GM18502 (cell line): ENCODE measurements around the gene PMM2.

Experiments
- ATAC-seq: cut with Tn5 transposase; IDR thresholded peaks from one replicate; pipeline ENCODE4 v1.9.1; 2021; ENCODE audit warnings: mild to moderate bottlenecking; ENCODE audit not compliant: unreplicated experiment, poor library complexity

Gene PMM2

DNA sequence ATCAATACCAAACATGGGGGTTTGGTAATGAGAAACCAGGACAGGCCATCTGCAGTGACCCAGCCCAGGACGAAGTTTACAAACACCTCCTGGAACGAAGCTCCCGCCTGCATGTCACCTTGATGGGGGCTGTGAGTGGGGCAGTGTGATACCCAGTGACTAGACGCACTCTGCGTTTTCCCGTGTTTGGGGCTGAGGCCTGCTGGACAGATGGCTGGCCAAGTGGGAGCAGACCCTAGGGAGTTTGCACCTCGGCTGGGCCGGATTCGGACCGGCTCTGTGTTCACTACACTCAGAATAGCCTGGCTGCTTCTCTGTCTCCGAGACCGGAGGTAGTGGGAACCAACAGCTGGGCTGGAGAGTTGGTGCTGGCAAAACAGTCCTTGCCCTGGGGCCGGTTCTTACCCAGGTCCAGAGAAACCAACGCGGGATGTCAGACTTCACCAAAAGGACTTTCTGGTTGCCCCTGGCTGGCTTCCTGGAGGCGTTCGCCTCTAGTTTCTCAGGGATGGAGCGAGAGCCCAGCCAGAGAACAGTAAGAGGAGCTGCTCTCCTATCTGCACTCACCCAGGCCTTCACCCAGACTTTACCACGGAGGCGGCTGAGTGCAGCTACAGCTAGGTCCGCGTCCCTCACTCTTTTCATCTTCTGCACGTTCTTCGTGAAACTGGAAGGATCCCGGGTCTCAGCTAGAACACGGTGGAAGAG, 50.7 kb downstream of the PMM2 start:
- no peak for ATAC-seq

DNA sequence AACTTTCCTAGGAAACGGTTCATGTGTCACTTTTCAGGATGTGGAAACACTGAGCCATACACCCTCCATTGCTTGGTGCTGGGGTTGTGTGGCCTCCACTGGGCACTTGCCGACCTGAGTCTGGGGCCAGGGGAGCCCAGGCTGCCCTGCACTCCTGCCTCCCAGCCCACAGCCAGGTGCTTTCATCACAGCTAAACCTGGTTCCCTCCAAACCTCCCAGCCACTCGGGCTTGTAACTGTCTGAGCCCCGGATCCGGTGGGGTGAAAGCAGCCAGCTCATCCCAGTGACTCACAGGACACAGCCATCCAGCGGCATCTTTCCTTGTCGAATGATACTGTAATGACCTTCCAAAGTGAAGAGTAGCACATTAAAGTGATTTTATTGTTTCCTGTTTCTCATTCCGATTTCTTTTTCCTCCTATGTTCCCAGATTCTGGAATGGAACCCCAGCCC, 51.3 kb downstream of the PMM2 start:
- ATAC-seq: no peak

DNA sequence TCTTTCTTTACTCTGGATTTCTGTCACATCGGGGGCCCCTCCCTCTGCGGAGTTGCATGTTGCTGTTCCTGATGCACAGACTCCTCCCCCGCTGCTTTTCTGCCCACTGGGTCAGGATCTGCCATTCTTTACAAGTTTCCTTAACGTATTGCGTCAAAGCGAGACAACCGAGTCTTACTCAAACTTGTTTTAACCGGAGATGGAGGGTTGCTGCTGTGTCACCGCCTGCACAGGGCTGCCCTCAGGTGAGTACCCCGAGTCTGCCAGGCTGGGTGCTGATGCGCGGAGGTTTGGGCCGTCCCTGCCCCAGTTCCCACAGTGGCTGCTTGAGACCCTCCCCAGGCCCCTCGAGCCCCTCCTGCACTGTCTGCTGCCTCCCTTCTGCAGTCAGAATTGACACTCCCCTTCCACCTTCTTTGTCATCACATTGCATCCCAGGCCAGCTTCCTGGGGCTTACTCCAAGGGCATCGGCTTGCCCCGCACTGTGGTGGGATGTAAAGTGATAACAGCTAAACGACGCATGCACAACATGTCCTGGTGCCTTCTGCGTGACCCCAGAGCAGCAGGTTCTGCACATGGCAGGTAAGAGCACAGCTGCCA, 51.9 kb downstream of the PMM2 start:
- ATAC-seq: no peak

DNA sequence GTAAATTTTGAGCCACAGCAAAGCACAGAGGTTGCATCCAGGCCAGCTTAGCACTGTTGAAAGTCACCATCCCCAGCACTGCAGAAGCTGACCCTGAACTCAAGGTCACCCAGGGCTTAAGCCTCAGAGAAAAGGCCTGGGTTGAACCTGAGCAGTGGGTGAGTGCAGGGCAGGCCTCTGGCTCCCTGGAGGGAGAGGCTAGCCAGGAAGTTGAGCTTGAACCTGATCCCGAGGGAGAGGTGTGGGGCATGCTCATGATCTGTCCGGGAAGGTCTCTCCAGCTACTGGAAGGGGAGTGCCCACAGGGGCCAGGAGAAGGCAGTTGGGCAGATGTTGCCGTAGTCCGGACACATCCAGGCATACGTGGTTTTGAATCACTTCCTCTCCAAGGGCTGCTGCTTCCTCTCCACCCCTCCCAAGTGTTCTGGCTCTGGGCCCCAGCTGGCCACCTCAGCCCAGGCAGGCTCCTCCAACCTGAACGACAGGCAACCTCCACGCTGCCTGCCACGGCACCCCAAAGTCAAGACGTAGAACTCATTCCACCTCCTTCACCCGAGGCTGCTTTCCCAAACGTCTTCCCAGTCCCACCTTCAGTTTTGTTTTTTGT, 52.7 kb downstream of the PMM2 start:
- ATAC-seq: no peak

DNA sequence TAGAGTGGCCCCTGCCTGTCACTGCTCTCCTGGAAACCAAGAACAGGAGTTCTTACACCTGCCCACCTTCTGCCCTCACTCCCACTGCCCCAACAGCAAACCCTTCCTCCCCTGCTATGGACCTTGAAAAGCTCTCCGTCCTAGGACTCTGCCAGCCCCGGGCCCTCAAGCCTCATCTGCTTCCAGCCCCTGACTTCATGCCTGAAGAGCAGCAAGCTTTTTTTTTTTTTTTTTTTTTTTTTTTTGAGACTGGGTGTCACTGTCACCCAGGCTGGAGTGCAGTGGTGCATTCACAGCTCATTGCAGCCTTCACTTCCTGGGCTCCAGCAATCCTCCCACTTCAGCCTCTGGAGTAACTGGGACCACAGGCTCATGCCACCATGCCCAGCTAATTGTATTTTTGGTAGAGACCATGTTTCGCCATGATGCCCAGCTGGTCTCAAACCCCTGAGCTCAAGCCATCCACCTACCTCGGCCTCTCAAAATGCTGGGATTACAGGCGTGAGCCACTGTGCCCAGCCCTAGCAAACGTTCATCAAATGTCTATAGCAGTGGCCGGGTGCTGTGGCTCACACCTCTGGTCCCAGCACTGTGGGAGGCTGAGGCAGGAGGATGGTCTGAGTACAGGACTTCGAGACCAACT, 54.2 kb downstream of the PMM2 start:
- ATAC-seq: no peak

DNA sequence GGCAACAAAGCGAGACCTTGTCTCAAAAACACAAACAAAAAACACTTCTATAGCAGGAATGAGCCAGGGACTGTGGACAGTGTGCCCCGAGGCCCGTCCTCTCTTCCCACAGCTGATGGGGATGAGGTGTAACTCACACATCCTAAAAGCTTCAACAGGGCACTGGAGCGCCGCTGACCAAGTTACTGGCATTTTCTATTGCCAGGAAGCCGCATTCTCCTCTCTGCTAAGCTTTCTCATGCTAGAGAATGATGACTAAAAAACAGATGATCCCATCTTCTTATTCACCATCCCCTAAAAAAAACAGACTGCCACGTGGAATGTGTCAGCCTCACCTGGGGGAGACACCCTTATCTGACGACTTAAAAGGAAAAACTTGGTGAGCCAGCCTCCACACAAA, 54.9 kb downstream of the PMM2 start:
- ATAC-seq: no peak

DNA sequence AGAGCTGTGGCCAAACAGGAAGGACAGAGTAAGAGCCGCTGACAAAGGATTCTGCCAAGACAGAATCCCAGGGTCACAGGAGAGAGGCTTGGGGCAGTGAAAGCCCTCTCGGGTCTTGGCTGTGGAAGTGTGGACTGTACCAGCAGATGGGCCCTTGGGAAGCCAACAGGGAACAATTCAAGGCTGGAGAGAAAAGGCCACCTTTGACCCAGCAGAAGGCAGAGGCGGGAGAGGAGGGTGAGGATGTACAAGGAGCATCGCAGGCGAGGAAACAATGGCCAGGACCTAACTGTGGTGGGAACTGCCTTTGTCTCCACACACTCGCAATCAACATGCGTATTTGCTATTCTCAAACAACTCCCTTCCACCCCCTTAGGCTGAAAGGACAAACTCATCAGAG, 55.5 kb downstream of the PMM2 start:
- ATAC-seq: no peak

DNA sequence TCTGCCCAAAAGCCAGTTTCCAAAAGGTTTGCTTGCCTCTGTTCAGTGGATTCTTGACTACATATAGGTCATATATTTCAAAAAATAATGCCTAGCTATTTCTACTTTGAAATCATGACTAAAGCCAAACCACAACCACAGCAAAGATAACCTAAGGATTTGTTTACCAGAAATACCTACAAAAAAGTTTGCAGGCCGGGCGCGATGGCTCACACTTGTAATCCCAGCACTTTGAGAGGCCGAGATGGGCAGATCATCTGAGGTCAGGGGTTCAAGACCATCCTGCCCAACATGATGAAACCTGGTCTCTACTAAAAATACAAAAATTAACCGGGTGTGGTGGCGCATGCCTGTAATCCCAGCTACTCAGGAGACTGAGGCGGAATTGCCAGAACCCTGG, 56.0 kb downstream of the PMM2 start:
- ATAC-seq: no peak

DNA sequence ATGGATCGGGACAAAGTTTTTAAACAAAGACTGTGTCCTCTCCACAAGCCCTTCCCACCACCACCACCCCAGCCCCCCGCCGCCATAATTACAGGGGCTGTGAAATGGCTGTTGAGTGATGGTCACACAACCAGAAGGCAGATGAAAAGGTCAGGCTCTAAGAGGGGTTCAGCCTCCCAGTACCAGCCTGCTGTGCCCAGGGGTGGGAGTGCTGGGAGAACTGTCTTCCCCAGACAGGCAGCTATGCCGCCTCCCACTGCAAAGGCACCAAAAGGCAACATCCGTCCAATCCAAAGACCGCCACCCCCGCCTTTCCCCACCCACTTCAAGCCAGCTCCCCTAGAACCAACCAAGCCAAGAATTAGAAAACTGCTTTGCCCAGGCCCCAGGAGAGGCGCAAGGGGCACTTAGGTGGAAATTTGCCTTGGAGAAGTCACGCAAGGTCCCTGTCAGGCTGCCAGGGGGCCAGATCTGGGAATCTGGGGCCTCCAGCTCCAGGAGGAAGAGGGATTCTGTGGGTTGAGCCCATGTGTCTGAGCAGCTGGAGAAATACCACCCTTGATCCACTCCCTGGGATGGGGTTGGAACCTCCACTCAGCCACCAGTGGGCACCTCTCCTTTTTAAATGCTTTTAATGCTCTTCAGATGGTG, 56.8 kb downstream of the PMM2 start:
- ATAC-seq: no peak

DNA sequence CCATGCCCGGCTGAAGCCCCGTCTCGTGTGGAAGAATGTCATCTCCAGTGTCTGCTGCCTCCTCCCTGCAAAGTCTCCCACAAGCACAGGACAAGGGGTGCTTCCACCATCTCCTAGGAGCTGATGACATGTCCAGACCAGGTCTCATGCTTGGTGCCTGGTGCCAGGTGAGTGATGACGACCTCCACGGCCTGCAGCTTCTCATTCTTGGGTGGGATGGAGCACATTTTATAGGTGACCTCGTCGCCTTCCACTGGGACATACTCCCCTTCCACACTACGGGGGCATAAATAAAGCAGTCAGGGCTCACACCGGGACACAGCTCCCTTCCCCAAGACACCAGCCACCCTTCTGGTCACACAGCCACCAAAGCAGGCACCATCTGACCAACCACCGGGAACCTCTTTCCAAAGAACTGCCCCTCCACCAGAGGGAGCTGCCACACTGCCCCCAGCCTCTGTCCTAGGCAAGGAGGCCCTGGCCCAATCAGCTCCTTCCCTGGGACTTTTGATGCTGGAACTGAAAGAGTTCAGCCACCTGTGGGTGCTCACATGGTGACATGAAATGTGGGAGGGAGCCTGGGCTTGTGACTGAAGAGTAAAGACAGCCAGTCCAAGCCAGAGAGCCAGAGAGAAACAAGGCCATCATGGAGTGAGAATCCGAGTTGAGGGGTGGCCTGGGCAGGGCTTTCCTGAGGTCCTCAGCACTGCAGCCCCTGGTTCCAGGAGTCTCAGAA, 57.6 kb downstream of the PMM2 start:
- no peak for ATAC-seq

DNA sequence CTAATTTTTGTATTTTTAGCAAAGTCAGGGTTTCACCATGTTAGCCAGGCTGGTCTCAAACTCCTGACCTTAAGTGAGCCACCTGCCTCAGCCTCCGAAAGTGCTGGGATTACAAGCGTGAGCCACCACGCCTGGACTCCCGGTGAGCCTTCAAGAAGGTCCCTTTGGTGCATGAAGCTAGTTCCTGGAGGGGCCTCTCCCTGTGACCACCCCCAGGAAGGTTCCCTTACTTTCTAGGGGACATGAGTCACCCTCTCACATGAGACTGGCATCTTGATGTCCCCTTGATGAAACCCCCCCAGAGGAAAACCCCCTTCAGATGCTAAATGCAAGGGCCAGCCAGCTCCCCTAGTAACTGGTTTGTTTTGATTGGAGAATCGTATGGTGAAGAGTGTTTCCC, 58.3 kb downstream of the PMM2 start:
- no peak for ATAC-seq

DNA sequence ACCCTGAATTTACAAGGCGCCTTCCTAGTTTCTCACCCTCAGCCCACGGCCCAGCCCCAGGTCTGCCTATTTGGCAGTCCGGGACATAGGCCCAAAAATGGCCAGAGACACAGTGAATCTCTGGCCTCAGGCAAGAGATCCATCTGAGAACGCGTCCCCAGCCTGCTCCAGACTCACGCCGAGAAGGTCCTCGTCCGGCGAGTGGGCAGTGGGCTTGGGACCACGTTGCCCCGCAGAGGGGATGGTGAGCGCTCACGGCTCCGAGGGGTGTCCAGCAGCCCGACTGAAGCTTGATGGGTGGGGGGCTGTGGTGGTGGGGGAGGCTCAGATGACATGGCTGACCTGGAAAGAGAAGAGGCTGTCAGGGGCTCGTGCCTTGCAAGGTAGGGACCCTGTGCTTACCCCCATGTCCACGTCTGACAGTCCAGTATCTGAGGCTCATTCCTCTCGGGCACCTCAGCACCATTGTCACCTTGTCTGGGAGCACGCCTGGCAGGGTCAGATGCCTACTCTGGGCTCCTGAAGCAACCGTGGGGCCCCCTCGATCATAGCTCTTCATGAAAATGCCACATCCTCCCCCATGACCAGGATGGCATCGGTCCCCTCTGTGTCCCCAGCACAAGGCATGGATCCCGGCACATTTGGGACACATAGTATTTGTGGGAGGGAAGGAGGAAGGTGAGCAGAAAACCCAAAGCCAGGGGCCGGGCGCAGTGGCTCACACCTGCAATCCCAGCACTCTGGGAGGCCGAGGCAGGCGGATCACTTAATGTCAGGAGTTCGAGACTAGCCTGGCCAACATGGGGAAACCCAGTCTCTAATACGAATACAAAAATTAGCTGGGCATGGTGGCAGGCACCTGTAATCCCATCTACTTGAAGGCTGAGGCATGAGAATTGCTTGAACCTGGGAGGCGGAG, 61.6 kb downstream of the PMM2 start:
- no peak for ATAC-seq

DNA sequence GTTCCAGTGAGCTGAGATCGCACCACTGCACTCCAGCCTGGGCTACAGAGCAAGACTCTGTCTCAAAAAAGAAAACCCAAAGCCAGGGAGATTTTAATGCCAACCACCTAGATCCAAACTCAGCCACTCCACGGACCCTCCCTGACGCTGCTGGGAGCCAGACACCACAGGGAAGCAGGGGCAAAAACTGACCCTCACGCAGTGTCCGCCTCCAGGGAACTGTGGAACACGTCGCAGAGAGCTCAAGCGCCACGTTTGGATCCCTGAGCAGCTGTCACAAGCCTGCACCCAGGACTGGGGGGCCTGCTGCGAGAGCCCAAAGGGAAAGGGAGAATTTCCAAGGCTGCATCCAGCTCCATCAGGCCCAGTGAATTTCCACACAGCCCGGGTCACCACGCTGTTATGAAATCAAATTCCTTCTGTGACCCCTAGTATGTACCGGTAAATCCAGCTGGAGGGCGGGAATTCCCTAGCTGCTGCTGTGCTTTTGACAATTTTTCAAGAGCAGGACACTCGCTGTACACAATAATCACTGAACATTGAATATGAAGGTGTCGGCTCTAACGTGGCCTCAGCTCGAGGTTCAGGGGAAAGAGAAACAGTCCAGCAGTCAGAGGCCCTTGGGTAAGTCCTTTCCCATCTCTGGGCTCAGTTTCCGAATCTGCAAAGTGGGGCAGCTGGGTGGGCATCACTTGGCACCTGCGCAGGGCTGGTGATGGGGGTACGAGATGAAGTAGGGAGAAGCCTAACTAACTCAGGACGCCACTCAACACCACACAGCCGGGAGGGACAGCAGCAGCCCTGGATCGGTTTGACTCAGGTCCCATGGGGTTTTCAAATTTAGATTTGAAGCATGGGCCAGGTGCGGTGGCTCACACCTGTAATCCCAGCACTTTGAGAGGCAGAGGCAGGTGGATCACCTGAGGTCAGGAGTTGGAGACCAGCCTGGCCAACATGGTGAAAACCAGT, 62.6 kb downstream of the PMM2 start:
- no peak for ATAC-seq

DNA sequence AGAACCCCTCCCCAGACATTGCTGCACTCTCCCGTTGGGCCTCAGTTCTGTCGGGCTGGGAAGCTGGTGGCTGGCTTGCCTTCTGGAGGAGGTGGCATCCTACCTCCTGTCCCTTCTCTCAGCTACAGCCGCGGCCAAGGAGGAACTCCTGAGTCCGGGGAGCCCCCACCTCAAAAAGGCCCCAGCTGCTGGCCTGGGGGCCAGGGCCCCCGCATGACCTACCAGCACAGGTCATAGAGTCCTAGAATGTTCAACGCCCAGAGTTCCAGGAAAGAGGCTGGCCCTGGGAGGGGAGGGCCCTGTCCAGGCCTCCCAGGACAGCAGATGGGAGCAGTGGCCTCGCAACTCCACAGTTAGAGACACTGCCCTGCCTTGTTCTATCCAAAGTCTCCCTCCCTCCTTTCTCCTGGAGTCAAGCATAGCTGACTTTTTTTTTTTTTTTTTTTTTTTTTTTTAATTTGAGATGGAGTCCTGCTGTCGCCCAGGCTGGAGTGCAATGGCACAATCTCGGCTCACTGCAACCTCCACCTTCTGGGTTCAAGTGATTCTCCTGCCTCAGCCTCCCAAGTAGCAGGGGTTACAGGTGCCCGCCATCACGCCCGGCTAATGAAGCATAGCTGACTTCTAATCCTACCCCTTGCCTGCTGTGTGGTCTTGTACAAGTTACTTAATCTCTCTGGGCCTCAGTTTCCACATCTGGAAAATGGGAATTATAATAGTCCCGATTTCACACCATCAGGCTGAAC, 64.1 kb downstream of the PMM2 start:
- ATAC-seq: no peak

DNA sequence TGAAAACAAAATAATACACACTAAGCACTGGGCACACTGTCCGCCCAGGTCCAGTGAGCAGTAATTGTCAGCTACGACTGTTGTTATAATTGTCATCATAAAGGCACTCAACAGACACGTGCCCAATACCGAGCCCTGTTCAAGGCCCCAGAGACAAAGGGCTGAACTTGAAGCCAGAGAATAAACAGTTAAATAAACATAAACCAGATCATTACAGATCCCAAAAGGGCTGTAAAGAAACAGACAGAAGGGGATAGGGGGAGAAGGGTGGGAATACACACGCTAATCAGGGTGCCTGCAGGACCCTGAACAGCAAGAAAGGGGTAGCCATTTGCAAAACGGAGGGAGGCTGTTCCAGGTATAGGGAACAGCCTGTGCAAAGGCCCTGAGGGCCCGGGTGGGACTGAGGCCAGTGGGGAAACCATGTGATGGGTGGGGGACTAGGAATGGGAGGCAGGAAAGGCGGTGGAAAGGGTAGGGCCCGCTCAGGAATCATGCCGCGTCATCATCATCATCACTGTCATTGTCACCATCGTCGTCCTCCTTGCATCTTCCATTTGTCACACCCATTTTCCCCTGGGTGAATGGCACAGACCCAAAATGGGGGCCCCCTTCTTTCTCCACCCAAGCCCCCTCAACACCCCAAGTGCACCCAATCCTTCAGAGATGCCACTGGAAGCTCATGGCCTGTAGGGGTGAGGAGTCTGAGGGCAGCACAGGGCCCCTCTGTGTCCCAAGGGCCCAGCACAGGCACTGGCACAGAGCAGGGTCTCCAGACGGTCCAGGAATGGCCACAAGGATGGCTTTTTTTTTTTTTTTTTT, 64.9 kb downstream of the PMM2 start:
- no peak for ATAC-seq

DNA sequence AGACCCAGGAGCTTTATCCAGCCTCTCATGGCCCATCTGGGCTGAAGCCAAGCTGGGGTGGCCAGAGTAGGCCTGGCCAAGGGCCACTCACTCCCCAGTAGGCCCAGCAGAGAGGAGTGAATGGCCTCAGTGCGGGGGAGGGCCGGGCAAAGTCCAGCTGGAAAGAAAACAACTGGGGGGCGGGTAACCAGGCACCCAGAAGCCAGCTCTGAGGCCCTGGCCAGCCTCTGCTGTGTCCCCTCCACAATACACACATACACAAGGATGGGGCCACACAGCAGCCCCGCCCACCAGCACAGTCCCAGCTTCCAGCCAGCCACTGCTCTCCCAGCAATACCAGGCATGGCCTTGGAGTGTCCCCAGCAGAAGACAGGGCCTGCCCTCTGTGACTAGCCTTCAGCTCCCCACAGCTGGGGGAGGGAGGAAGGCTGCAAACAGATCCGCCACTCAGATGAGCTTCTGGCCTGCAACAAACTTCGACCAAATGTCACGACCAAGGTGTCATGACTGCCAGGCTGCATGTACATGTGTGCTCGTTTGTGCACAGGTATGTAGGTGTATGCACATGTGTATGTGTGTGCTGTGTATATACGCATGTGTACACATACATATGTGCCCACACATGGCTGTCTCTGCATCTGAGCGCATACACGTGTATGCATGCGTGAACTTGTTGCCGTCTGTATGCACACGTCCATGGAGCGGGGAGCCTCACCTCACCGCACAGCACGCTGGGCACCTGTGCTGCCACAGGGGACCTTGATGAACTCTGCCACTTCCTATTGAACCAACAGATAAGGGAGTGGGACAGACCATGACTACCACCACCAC, 66.2 kb downstream of the PMM2 start:
- ATAC-seq: no peak
